ENCODE data around the gene UGT1A10.
"Not testable (repeated sequence)": the region's sequence is repeated elsewhere in the genome, so short reads cannot be mapped to it uniquely, and the experiment has no call there.

Gene UGT1A10

GRCh38 chr2:233692648-233693047 lies 56.4 kb downstream of the UGT1A10 start, which contains the start of gene UGT1A6:
Gene UGT1A6, plus strand, starts transcription at chr2:233692890. Its CDS starts 115 bp downstream, at chr2:233693005.
- no peak for DNase-seq (ENCODE audit: low read depth)

GRCh38 chr2:233693963-233694362 lies 57.7 kb downstream of the UGT1A10 start:
- DNase-seq (ENCODE audit: low read depth): no peak

DNA sequence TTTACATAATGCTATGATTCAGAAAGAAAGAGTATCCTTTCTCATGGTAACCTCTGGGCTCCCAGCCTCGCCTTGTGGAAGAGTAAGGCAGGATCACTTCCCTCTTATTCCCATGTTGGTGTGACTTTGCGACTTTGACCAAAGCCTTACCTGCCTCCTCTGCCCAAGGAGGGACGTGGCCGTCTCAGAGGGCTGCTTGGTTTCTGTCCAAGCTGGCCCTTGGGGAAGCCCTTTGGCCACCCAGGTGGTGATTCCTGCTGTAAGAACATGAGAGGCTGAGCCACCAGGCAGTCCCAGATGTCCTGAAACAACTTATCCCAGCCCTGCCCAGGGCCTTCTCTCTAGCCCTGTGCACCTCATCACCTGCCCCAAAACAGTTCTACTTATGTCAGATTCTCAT lies 62.5 kb downstream of the UGT1A10 start:
- no peak for DNase-seq (ENCODE audit: low read depth)

- DNase-seq (ENCODE audit: low read depth): no peak
Measured at GRCh38 chr2:233699424-233700027, 63.3 kb downstream of the UGT1A10 start.

GRCh38 chr2:233700028-233700635 lies 63.9 kb downstream of the UGT1A10 start:
- DNase-seq (ENCODE audit: low read depth): no peak

- DNase-seq (ENCODE audit: low read depth): not testable (repeated sequence)
Measured at GRCh38 chr2:233700842-233701241, 64.6 kb downstream of the UGT1A10 start.

DNA sequence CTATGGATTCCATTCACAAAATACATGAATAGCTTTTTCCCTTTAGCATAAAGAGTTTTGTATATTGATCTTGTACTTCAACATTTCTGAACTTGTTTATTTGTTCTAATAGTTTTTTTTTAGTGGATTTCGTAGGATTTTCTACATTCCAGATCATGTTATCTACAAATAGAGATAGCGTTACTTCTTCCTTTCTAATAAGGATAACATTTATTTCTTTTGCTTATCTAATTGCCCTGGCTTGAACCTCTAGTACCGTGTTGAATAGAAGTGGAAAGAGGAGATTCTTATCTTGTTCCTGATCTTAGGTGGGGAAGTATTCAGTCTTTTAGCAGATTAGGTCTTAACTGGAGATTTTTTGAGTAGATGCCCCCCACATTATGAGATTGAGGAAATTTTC lies 66.0 kb downstream of the UGT1A10 start:
- DNase-seq (ENCODE audit: low read depth): no peak

DNA sequence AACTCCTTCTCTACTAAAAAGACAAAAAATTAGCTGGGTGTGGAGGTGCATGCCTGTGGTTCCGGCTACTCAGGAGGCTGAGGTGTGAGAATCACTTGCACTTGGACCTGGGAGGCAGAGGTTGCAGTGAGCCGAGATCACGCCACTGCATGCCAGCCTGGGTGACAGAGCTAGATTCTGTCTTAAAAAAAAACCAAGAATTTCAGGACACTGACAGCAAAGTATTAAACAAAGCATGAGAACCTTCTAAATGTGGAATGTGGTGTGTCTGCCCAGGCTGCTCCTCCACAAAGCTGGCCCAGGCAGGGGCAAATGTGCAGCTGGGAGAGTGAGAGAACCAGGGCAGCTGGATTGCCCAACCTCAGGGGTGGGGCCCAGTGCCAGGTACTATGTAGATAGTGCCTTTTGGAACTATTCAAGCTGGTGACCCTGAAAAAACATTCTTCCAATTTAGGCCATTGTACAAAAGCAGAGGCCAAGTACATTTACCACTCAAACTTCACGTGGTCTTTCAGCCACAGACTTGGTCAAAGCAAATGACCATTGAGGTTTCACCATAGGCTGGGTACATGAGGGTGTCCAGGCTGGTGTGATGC lies 69.8 kb downstream of the UGT1A10 start:
- no peak for DNase-seq (ENCODE audit: low read depth)

DNA sequence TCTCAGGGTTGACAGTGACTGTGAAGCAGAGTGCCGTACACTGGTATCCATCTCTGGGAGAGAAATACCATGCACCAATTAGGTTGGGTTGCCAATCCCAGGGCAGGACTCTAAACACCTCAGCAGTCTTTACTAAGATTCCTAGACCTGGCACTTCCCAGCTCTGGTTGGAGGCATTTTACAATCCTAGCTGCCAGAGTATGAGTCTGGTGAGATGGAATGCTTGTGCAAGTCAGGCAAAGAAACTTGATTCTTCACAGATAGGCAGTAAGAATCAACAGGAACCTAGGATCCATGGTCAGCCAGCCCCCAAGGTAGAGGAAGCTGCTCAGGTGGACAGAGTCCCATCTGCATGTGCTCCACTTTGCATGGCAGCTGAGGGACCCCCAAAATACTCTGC lies 70.5 kb downstream of the UGT1A10 start:
- DNase-seq (ENCODE audit: low read depth): no peak

DNA sequence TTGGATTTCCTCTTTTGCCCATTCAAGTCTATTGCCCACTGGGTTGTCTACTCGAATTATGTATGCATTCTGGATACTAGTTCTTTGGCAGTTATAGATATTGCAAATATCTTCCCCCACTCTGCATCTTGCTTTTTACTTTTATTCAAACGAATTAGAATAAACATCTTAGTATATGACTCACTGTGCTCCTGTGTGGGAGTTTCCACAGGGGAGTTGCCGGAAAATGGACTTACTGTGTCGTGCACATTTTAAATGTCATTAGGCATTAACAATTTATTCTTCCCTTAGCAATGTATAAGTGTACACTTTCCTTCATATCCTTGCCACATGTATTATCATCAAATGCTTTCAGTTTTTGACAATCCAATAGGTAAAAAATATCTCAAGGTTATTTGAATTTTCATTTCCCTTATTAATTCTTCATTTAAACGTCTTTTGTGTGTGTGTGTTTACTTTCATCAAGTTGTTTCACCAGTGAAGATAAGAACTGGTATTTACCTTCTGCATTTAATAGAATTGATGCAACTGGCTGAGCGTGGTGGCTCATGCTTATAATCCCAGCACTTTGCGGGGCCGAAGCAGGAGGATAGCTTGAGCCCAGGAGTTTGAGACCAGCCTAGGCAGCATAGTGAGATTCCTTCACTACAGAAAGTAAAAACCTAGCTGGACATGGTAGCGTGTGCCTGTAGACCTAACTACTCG lies 71.8 kb downstream of the UGT1A10 start:
- DNase-seq (ENCODE audit: low read depth): no peak

DNA sequence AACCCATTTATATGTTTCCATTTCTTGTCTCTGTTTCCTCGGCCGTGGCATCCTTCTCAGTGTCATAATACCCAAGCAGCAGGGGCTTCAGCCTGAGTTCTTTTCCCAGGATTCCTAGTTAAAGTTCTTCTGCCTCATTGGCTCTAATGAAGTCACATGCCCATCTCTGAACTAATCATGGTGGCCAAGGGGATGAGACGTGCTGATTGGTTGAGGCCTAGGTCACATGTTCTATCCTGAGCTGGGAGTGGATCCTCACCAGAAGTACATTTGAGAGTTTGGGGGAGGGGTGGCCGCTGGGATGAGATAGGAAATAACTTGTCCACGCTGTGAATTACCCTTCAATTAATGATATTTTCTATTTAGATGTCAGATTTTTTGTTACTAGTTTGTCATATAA lies 72.7 kb downstream of the UGT1A10 start:
- no peak for DNase-seq (ENCODE audit: low read depth)

DNA sequence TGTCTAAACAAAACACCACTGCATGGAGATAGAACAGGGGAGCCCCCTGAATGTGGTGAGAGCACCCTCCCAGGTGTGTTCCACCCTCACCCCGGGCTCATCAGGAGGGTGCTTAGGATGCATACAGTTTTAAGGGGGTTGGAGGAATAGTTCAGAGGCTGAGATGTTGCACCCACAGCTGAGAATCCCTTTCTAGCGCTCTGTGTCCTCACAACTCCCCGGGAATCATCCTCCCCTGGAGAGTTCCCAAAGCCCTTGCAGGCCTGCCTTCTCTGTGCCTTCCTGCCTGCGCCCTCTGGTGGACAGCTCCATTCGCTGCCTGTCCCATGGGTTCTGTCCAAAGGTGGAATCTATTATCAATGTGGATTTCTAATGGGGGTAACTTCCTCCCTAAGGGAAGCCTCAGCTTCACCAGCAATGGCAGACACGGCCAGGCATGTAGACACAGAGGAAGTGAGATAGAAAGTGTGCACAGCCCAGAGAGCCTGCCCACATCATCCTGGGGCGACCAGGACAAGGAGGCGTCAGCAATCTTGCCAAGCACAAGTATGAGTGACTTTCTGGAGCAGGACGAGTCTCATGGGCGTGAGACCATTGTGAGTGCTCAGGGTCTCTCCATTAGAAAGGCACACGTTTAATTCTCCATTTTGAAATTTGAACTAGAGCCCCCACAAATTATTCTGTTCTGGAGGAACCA lies 75.2 kb downstream of the UGT1A10 start:
- DNase-seq (ENCODE audit: low read depth): peak; percentile 51

DNA sequence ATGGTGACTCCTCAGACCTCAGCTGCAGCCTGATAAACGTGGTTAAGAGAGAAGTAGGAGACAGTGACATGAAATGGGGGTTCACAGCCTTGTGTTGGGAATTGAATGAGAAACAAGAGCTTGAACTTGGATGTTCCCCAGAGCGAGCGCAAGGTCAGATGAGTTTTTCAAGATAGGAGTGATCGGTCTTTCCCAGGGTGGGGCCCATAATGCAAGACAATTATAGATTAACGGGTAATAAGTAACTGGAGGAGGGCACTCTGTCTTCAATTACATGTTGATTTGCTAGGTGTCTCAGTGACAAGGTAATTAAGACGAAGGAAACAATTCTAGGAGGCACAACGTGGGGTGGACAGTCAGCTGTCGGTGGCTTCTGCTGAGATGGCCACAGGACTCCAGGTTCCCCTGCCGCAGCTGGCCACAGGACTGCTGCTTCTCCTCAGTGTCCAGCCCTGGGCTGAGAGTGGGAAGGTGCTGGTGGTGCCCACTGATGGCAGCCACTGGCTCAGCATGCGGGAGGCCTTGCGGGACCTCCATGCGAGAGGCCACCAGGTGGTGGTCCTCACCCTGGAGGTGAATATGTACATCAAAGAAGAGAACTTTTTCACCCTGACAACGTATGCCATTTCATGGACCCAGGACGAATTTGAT lies 76.5 kb downstream of the UGT1A10 start, which contains the start of gene UGT1A5:
TSS of gene UGT1A5 (plus strand) at position 297 of the 651 bp plus-strand sequence. CDS start at position 382, 85 bp downstream.
- DNase-seq (ENCODE audit: low read depth): no peak

- DNase-seq (ENCODE audit: low read depth): no peak
Measured at GRCh38 chr2:233713262-233713615, 77.0 kb downstream of the UGT1A10 start.

DNA sequence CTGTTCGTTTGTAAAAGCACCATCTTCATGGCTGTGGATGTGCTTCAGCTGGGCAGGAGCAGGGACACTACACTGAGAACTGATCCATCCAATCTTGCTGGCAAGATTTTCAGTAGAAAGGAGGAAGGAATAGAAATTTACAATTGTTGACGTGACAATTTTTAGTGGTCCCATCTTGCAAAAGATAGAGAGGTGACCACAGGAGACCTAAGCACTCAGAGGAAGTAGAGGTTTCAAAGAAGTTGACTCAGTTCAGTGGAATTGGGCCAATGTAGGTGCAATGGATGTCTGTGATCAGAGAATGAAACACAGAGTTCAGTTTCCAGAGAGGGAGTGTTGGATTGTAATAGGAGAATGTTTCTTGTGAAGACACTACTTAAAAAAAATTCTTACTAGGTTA lies 77.9 kb downstream of the UGT1A10 start:
- DNase-seq (ENCODE audit: low read depth): no peak

- no peak for DNase-seq (ENCODE audit: low read depth)
Measured at GRCh38 chr2:233718552-233718951, 82.3 kb downstream of the UGT1A10 start, which contains the start of gene UGT1A4. Gene UGT1A4, plus strand, starts transcription at chr2:233718736. Its CDS starts 85 bp downstream, at chr2:233718821.

DNA sequence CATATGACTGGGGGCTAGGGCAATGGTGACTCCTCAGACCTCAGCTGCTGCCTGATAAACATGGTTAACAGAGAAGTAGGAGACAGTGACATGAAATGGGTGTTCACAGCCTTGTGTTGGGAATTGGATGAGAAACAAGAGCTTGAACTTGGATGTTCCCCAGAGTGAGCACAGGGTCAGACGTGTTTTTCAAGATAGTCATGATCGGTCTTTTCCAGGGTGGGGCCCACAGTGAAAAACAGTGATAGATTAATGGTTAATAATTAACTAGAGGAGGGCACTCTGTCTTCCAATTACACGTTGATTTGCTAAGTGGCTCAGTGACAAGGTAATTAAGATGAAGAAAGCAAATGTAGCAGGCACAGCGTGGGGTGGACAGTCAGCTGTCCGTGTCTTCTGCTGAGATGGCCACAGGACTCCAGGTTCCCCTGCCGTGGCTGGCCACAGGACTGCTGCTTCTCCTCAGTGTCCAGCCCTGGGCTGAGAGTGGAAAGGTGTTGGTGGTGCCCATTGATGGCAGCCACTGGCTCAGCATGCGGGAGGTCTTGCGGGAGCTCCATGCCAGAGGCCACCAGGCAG lies 92.6 kb downstream of the UGT1A10 start, which contains the start of gene UGT1A3:
TSS of gene UGT1A3 (plus strand) at position 320 of the 579 bp plus-strand sequence. CDS start at position 405, 85 bp downstream.
- no peak for DNase-seq (ENCODE audit: low read depth)

DNA sequence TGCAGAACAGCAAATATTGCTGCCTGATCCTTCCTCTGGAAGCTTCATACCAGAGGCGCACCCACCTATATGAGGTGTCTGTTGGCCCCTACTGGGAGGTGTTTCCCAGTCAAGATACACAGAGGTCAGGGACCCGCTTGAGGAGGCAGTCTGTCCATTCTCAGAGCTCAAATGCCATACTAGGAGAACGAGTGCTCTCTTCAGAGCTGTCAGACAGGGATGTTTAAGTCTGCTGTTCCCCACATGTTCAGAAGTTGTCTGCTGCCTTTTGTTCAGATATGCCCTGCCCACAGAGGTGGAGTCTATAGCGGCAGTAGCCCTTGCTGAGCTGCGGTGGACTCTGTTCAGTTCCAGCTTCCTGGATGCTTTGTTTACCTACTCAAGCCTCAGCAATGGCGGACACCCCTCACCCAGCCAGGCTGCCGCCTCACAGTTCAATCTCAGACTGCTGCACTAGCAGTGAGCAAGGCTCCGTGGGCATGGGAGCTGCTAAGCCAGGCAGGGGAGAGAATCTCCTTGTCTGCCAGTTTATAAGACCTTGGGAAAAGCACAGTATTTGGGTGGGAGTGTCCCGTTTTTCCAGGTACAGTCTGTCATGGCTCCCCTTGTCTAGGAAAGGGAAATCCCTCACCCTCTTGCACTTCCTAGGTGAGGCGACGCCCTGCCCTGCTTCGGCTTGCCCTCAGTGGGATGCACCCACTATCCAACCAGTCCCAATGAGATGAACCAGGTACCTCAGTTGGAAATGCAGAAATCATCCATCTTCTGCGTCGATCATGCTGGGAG lies 100.8 kb downstream of the UGT1A10 start:
- DNase-seq (ENCODE audit: low read depth): not testable (repeated sequence)

GRCh38 chr2:233740870-233741269 lies 104.6 kb downstream of the UGT1A10 start:
- no peak for DNase-seq (ENCODE audit: low read depth)

Data from stimulated activated CD8-positive, alpha-beta memory T cell treated with anti-CD3 and anti-CD28 coated beads, Interleukin-7, amount 100 ng/mL, for 24 hours (primary cell).